Activated T-helper 1 cell treated with anti-CD3 and anti-CD28 coated beads, Interleukin-12 subunit alpha, Interleukin-12 subunit beta, Interleukin-2, Interleukin-4 antibody, amounts not matched to agents 30 ng/mL and 10 ng/mL and 1 ng/mL, durations not matched to agents 14 hours and 24 hours and 36 hours (primary cell): ENCODE data around the gene SPINK7. TPM values are rescaled to one million over a fixed set of nuclear protein-coding genes. Genes with fewer than 3 reads are reported as not detected.
"Not testable (repeated sequence)": the region's sequence is repeated elsewhere in the genome, so short reads cannot be mapped to it uniquely, and the experiment has no call there.

Source experiments
- DNase-seq: peaks from one replicate; pipeline ENCODE4 v3.0.0; 2021; ENCODE audit warnings: low spot score
- H3K27ac Mint-ChIP-seq: one replicate; pipeline ENCODE4 v1.8.0; 2021; ENCODE audit warnings: mild to moderate bottlenecking, mixed read lengths
- H3K27me3 Mint-ChIP-seq: one replicate; pipeline ENCODE4 v1.8.0; 2022; ENCODE audit warnings: mild to moderate bottlenecking, moderate library complexity, mixed read lengths; ENCODE audit not compliant: insufficient read depth
- H3K36me3 Mint-ChIP-seq: one replicate; pipeline ENCODE4 v1.8.0; 2021; ENCODE audit warnings: low read depth, mixed read lengths
- H3K4me1 Mint-ChIP-seq: one replicate; pipeline ENCODE4 v1.8.0; 2021; ENCODE audit warnings: low read depth, mixed read lengths
- H3K4me3 Mint-ChIP-seq: one replicate; pipeline ENCODE4 v1.8.0; 2021; ENCODE audit warnings: mild to moderate bottlenecking, moderate library complexity, mixed read lengths
- H3K9me3 Mint-ChIP-seq: one replicate; pipeline ENCODE4 v1.8.0; 2021; ENCODE audit warnings: mixed read lengths
- intact Hi-C: fragments of 100-400 bp; cut with micrococcal nuclease; formaldehyde crosslinking; loops from one replicate; pipeline ENCODE4 v1.15.1; 2024
- total RNA-seq: library from RNA; stranded (reverse); gene quantifications from 2 replicates; pipeline ENCODE4 v1.2.3, GENCODE V29; 2022

SPINK7 gene
- total RNA-seq, 1 donor from 2014 or later = not detected

DNA sequence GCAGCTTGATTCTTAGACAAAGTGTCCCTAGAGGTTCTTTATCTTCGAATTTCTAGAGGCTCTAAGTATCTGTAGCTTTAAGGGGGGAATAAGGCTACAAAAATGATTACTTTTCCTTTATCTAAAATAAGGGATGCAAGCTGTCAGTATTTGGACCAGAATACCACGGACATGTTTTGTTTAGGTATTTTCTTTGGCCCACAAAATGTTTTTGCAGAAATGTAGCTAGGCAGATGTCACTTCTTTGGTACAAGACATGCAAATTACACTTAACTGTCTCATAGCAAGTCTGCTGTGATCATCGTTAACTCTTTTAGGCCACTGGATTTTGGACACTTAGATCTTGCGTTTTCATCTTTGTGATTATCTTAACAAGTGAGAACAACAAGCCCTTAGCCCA, 2.5 kb downstream of the SPINK7 start:
- DNase-seq = no peak
- no peak overlapping the region for H3K4me3 Mint-ChIP-seq
- no peaks in the 10 kb centered on the region for H3K36me3 Mint-ChIP-seq
- no peaks in the 10 kb centered on the region for H3K27me3 Mint-ChIP-seq
- intact Hi-C loops = no loop called here
- no peak overlapping the region for H3K27ac Mint-ChIP-seq
- no peaks in the 10 kb centered on the region for H3K9me3 Mint-ChIP-seq
- no peaks in the 10 kb centered on the region for H3K4me1 Mint-ChIP-seq

DNA sequence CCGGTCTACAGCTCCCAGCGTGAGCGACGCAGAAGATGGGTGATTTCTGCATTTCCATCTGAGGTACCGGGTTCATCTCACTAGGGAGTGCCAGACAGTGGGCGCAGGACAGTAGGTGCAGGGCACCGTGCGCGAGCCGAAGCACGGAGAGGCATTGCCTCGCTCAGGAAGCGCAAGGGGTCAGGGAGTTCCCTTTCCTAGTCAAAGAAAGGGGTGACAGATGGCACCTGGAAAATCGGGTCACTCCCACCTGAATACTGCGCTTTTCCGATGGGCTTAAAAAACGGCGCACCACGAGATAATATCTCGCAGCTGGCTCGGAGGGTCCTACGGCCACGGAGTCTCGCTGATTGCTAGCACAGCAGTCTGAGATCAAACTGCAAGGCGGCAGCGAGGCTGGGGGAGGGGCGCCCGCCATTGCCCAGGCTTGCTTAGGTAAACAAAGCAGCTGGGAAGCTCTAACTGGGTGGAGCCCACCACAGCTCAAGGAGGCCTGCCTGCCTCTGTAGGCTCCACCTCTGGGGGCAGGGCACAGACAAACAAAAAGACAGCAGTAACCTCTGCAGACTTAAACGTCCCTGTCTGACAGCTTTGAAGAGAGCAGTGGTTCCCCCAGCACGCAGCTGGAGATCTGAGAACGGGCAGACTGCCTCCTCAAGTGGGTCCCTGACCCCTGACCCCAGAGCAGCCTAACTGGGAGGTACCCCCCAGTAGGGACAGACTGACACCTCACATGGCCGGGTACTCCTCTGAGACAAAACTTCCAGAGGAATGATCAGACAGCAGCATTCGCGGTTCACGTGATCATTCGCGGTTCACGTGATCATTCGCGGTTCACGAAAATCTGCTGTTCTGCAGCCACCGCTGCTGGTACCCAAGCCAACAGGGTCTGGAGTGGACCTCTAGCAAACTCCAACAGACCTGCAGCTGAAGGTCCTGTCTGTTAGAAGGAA, 8.1 kb downstream of the SPINK7 start:
- H3K9me3 Mint-ChIP-seq, H3K36me3 Mint-ChIP-seq, DNase-seq, H3K27ac Mint-ChIP-seq, H3K27me3 Mint-ChIP-seq, intact Hi-C loops, H3K4me1 Mint-ChIP-seq: not testable (repeated sequence)
- peak overlapping the region; percentile 24 for H3K4me3 Mint-ChIP-seq

DNA sequence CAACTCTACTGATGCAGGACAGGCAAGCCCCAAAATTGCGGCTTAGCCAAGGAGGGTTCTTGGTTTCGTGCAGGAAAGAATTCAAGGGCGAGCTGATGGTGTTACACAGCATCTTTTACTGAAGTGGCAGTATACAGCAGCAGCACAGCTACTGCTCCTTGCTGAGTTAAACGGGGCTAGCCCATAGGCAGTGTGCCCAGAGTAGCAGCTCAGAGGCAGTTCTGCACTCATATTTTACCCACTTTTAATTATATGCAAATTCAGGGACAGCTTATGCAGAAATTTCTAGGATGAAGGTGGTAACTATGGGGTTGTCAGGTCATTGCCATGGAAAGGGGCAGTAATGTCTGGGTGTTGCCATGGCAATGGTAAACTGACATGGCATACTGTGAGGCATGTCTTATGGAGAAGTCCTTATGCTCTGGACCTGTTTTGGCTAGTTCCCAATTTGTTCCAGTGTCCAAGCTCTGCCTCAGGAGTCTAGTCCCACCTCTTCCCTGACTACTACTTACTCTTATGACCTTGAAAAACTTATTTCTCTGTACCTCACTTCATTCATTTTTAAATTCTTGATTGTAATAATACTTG, 21.1 kb downstream of the SPINK7 start:
- DNase-seq = no peak
- H3K4me1 Mint-ChIP-seq = no peaks in the 10 kb centered on the region
- no peaks in the 10 kb centered on the region for H3K36me3 Mint-ChIP-seq
- H3K9me3 Mint-ChIP-seq = peaks cover 4% of the 10 kb centered on the region
- intact Hi-C loops = no loop called here
- no peak overlapping the region for H3K4me3 Mint-ChIP-seq
- no peaks in the 10 kb centered on the region for H3K27me3 Mint-ChIP-seq
- no peak overlapping the region for H3K27ac Mint-ChIP-seq

DNA sequence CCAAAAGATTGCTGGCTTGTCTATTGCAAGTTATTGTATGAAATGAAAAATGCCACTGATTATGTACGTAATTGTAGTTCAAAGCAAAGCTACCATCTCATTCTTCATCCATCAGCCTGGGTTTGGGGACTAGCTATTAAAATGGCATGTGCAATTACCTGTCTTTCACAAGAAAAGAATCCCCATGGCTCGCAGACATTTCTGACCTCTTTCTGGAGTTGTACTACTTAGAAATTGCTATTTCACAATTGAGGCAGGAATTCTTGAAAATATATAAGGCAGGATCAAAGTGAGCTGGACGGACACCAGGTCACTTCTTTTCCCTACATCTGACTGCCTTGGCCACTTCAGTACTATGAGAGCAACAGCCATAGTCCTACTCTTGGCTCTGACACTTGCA, 23.0 kb downstream of the SPINK7 start, which contains the start of gene SPINK9:
Gene SPINK9 (plus strand): TSS at position 301 of the 400 bp plus-strand sequence. CDS start 55 bp downstream, at position 356.
- Mint-ChIP-seq H3K36me3 (no peaks in the 10 kb centered on the region), H3K4me3 (no peak within 1 kb of the TSS), H3K9me3 (peaks cover 4% of the 10 kb centered on the region), H3K4me1 (no peaks in the 10 kb centered on the region), H3K27ac (no peak within 1 kb of the TSS), H3K27me3 (no peaks in the 10 kb centered on the region)
- intact Hi-C loops = no loop called here
- no peak for DNase-seq

DNA sequence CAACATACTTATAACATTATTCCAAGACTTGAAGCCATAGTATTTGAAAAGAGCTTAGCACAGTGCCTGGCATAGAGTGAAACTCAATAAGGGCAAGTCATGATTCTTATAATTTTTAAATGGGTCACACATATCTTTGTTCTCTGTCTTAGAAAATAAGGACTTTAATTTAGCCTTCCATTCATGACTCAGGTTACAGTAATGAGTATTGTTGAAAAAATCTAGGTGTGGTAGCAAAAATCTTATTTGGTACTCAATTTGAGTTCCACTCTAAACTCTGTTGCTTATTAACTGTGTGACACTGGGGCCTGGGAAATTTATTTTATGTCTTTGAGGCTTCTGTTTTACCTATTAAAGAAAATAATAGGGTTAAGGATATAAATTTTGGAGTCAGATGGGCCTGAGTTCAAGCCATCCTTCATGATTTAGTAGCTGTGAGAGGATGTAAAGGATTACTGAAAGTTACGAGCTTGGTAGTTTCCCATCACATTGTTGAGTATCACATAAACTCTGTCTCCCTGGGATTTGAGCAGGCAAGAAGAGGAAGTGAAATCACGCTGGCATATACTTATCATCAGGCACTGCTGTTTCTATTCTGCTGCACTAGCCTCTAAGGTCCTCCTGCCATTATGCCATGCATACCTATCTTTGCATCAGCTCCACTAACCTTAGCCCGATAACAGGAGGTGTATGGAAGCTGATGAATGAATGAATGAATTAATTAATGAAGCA, 24.6 kb downstream of the SPINK7 start:
- no peaks in the 10 kb centered on the region for H3K9me3 Mint-ChIP-seq

DNA sequence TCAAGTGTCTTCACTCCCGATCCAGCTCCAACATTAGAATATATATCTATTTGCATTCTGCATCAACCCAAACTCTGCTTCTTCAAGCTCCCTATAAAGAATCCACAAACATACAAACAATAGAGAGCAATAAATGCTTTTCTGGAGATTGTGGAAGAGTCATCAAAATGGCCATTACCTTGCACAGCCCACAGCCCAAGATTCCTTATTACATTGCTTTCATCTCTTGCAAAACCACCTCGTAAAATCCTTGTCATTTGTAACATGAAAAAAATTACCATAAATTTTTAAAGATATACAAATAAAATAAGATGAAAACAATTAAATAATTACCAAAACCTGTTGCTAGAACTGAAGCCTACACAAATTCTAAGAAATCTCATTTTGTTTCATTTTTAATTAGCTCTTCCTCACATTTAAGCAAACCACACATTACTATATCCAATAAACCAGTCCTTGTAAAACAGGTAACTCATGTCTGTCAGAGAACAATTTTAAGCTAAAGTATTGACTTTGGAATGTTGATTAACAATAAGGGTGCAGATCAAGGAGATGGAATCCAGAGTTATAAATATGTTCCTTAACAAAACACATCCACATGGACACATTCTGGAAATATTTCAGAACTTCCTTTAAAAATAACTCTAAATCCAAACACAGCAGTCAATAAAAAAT, 30.3 kb downstream of the SPINK7 start:
- no peak for DNase-seq
- Mint-ChIP-seq H3K9me3 (no peaks in the 10 kb centered on the region), H3K36me3 (no peaks in the 10 kb centered on the region), H3K4me1 (no peaks in the 10 kb centered on the region), H3K27me3 (no peaks in the 10 kb centered on the region), H3K4me3 (no peak overlapping the region), H3K27ac (no peak overlapping the region)
- intact Hi-C loops = no loop called here

More for the DNA sequence above, 24.6 kb downstream of the SPINK7 start:
- H3K27ac Mint-ChIP-seq = no peak overlapping the region
- no peaks in the 10 kb centered on the region for H3K4me1 Mint-ChIP-seq
- no peaks in the 10 kb centered on the region for H3K36me3 Mint-ChIP-seq
- no peak for DNase-seq
- H3K4me3 Mint-ChIP-seq = no peak overlapping the region
- intact Hi-C loops = no loop called here
- H3K27me3 Mint-ChIP-seq = no peaks in the 10 kb centered on the region

DNA sequence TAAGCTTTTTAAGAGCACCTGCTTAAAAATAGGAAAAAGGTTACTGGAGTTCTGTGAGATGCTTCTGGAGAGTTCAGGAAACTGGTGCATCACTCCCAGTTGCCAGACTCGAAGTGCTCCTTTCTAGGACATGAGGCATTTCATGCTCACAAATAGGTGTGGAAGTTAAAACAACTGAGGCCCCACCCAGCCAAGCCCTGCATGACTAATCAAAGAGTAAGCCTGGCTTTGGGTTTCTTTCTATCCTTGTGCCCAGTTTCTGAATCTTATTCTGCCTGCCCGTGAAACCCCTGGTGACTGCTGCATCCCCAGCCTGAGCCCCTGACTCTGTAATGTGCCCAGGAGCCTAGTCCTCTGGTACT, 30.8 kb downstream of the SPINK7 start:
- H3K27me3 Mint-ChIP-seq = no peaks in the 10 kb centered on the region
- H3K4me3 Mint-ChIP-seq = no peak overlapping the region
- H3K4me1 Mint-ChIP-seq = no peaks in the 10 kb centered on the region
- H3K9me3 Mint-ChIP-seq = no peaks in the 10 kb centered on the region
- no peak for DNase-seq
- no peak overlapping the region for H3K27ac Mint-ChIP-seq
- no peaks in the 10 kb centered on the region for H3K36me3 Mint-ChIP-seq
- intact Hi-C loops = no loop called here

DNA sequence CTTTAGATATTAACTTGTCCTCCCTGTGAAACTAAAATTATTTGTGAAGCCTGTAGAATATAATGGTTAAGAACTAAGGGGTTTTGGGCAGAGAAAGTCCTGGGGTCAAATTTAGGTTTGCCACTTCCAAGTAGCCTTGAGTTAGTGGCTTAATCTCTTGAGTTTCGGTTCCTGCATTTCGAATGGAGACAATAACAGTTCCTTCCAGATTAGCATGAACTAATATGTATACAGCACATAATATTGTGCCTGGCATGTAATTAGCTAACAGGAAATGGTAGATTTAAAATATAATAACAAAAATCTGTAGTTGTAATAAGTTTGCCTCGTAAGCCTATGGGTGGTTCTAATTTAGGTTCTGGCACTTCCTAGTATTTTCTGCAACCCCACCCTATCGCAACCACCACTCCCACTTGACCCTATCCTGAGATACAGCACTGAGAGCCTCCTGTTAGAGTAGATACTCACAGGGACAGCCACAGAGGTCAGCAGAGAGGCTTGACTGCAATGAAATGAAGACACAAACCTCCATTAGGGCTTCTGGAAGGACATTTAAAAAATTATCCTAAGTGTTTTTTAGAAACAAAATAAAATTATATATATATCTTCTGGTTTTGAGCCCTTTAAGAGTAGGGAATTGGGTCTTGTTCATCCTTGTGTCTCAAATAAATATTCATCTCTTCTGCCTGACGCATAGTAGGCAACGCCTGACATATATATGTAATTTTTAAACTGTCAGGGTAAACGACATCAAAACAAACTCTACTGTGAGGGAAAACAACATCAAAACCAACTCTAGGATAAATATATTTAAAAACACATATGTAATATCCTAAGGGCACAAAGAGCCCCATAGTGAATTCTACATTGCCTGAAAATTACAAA, 31.6 kb downstream of the SPINK7 start:
- Mint-ChIP-seq H3K4me1 (no peaks in the 10 kb centered on the region), H3K27ac (no peak overlapping the region), H3K36me3 (no peaks in the 10 kb centered on the region), H3K27me3 (no peaks in the 10 kb centered on the region), H3K9me3 (no peaks in the 10 kb centered on the region), H3K4me3 (no peak overlapping the region)
- DNase-seq = no peak
- intact Hi-C loops = no loop called here

DNA sequence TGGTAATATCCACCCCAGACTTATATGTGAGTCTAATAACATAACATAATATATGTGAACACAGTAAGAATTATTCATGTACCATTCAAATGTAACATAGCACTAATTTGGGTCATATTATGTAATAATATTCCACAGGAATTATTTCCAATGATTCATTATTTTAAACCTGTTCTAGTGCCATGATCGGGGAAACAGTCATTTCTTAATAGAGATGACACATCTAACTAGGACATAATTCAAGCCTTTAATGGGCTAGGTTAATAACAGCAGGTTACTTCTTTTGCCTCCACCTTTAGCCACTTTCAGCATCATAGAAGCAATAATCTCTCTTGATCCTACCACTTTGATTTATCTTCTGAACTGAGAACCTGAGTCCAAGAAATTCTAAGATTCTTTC, 35.5 kb downstream of the SPINK7 start:
- intact Hi-C loops = no loop called here
- no peaks in the 10 kb centered on the region for H3K36me3 Mint-ChIP-seq
- H3K27me3 Mint-ChIP-seq = no peaks in the 10 kb centered on the region
- no peak overlapping the region for H3K27ac Mint-ChIP-seq
- H3K9me3 Mint-ChIP-seq = no peaks in the 10 kb centered on the region
- no peak for DNase-seq
- no peaks in the 10 kb centered on the region for H3K4me1 Mint-ChIP-seq
- no peak overlapping the region for H3K4me3 Mint-ChIP-seq

DNA sequence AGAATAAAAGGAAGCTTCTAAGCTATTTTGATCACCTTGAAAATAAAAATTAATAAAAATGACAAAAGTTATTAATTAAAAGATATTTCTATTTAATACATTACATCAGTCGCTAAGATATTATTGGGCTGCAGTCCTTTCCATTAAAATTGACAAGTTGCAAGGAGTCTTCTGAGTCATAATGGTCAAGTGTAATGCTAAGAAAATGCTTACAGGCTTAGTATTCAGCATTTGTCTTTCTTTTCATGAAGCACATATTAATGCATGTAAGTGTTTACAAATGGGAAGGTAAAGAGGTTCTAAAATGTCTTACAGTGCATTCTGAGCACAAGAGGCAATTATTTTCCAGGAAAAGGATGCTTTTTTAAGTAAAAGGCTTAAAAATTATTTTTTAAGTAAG, 40.5 kb downstream of the SPINK7 start:
- no peaks in the 10 kb centered on the region for H3K4me1 Mint-ChIP-seq
- no peak overlapping the region for H3K27ac Mint-ChIP-seq
- no peak overlapping the region for H3K4me3 Mint-ChIP-seq
- intact Hi-C loops = no loop called here
- H3K27me3 Mint-ChIP-seq = no peaks in the 10 kb centered on the region
- H3K36me3 Mint-ChIP-seq = no peaks in the 10 kb centered on the region
- no peak for DNase-seq
- H3K9me3 Mint-ChIP-seq = no peaks in the 10 kb centered on the region

DNA sequence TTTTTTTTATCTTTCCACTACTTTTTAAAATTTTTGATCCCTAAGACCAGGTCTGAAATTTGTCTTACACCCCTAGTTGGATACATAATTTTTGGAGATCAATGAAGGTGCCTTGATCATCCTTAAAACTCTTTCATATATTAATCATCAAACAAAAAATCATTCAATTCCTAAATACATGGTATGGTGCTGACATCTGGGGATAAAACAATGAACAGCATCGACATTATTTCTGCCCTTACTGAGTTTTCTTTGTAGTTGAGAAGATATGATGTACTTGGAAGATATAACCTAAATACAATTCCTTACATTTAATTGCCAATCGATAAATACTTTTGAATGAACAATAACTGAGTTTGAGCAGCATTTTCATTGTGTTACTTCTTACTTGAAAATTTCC, 41.4 kb downstream of the SPINK7 start:
- H3K27ac Mint-ChIP-seq = no peak overlapping the region
- intact Hi-C loops = no loop called here
- H3K36me3 Mint-ChIP-seq = no peaks in the 10 kb centered on the region
- H3K9me3 Mint-ChIP-seq = no peaks in the 10 kb centered on the region
- no peaks in the 10 kb centered on the region for H3K4me1 Mint-ChIP-seq
- no peak overlapping the region for H3K4me3 Mint-ChIP-seq
- no peaks in the 10 kb centered on the region for H3K27me3 Mint-ChIP-seq
- no peak for DNase-seq

DNA sequence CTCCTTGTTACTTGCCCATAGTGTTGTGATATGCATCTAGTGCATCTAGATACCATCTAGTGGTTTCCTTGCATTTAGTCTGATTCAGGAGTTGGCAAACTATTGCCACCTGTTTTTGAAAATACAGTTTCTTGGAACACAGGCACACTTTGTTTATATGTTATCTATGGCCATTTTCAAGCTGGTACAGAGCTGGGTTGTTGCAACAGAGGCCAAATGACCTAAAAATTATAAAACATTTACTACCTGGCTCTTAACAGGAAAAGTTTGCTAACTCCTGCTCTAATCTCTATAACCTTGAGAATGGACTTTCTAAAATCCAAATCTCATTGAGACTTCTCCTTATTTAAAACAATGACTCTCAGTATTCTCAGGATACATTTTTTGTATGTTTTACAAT, 52.1 kb downstream of the SPINK7 start:
- no peaks in the 10 kb centered on the region for H3K36me3 Mint-ChIP-seq
- DNase-seq = no peak
- no peak overlapping the region for H3K4me3 Mint-ChIP-seq
- no peaks in the 10 kb centered on the region for H3K27me3 Mint-ChIP-seq
- intact Hi-C loops = no loop called here
- peaks cover 7% of the 10 kb centered on the region for H3K9me3 Mint-ChIP-seq
- no peak overlapping the region for H3K27ac Mint-ChIP-seq
- H3K4me1 Mint-ChIP-seq = no peaks in the 10 kb centered on the region
